HEK293 (cell line): ENCODE data around the gene RIPOR1.

Experiments used
- CTCF ChIA-PET: fragments of 350-600 bp; formaldehyde crosslinking; extraction: SDS; loops from one replicate; lab custom pipeline; 2021; ENCODE audit warnings: antibody characterized with exemption; lab: Yijun Ruan, JAX
- POLR2A ChIA-PET: fragments of 300-600 bp; formaldehyde crosslinking; extraction: SDS; loops from one replicate; lab custom pipeline; 2020; ENCODE audit warnings: antibody characterized with exemption, inconsistent platforms; lab: Yijun Ruan, JAX
- H3K27ac ChIP-seq: fragments of 200-500 bp; sonication (Bioruptor generic); 2 replicates; pipeline ENCODE4 v1.5.1; 2014; ENCODE audit warnings: low read depth, low read length, control low read depth, inconsistent platforms; ENCODE audit errors: extremely low read depth
- H3K36me3 ChIP-seq, 2 experiments: fragments of 200-500 bp in 1 of 2; sonication (Bioruptor generic) in 1 of 2; 1 replicate in 1 of 2; 2 replicates in 1 of 2; pipeline ENCODE4 v1.5.1; 2014 to 2017; ENCODE audit warnings: inconsistent platforms in 2 of 2, low read length in 2 of 2; ENCODE audit not compliant: control insufficient read depth in 2 of 2, insufficient read depth in 1 of 2
- H3K4me1 ChIP-seq: fragments of 200-500 bp; sonication (Bioruptor generic); 2 replicates; pipeline ENCODE4 v1.5.1; 2014; ENCODE audit warnings: mild to moderate bottlenecking, low read length, inconsistent platforms; ENCODE audit not compliant: control insufficient read depth, insufficient read depth
- H3K4me3 ChIP-seq: 2 replicates; pipeline ENCODE4 v1.5.1; 2011; ENCODE audit warnings: low read depth, mild to moderate bottlenecking, control low read depth, low read length, moderate library complexity
- H3K9me3 ChIP-seq: fragments of 200-500 bp; sonication (Bioruptor generic); 2 replicates; pipeline ENCODE4 v1.5.1; 2014; ENCODE audit warnings: low read depth, low read length, inconsistent platforms; ENCODE audit not compliant: control insufficient read depth, insufficient read depth
- EGR2 ChIP-seq: fragments of 450-650 bp; formaldehyde crosslinking; IDR thresholded peaks from 2 replicates; pipeline ENCODE4 v1.5.1; 2016; ENCODE audit warnings: low read depth, missing biosample characterization, missing genetic modification characterization
- KLF9 ChIP-seq: fragments of 450-650 bp; formaldehyde crosslinking; IDR thresholded peaks from 2 replicates; pipeline ENCODE4 v1.5.1; 2016; ENCODE audit warnings: missing biosample characterization, missing genetic modification characterization, low read depth
- MZF1 ChIP-seq: fragments of 450-650 bp; formaldehyde crosslinking; IDR thresholded peaks from 2 replicates; pipeline ENCODE4 v1.5.1; 2017; ENCODE audit warnings: missing biosample characterization, missing genetic modification characterization, borderline replicate concordance
- ZBTB17 ChIP-seq: fragments of 450-650 bp; formaldehyde crosslinking; IDR thresholded peaks from 2 replicates; pipeline ENCODE4 v1.5.1; 2016; ENCODE audit warnings: missing biosample characterization, missing genetic modification characterization
- ZFP41 ChIP-seq: fragments of 450-650 bp; formaldehyde crosslinking; IDR thresholded peaks from 2 replicates; pipeline ENCODE4 v1.5.1; 2016; ENCODE audit warnings: missing biosample characterization, missing genetic modification characterization, borderline replicate concordance
- ZNF341 ChIP-seq: fragments of 450-650 bp; formaldehyde crosslinking; IDR thresholded peaks from 2 replicates; pipeline ENCODE4; 2016; ENCODE audit warnings: low read depth, missing biosample characterization, missing genetic modification characterization
- ZNF398 ChIP-seq: fragments of 450-650 bp; formaldehyde crosslinking; IDR thresholded peaks from 2 replicates; pipeline ENCODE4 v1.5.1; 2017; ENCODE audit warnings: missing biosample characterization, missing genetic modification characterization
- ZNF514 ChIP-seq: fragments of 450-650 bp; formaldehyde crosslinking; IDR thresholded peaks from 2 replicates; pipeline ENCODE4 v1.5.1; 2016; ENCODE audit warnings: missing biosample characterization, missing genetic modification characterization
- ZNF768 ChIP-seq: fragments of 450-650 bp; formaldehyde crosslinking; IDR thresholded peaks from 2 replicates; pipeline ENCODE4 v1.5.1; 2018; ENCODE audit warnings: missing biosample characterization, mild to moderate bottlenecking, missing genetic modification characterization
- ZNF777 ChIP-seq: fragments of 450-650 bp; formaldehyde crosslinking; IDR thresholded peaks from 2 replicates; pipeline ENCODE4 v1.5.1; 2017; ENCODE audit warnings: missing biosample characterization, missing genetic modification characterization, borderline replicate concordance
- TF ChIP-seq, protein P1 (sequence below): fragments of 450-650 bp; formaldehyde crosslinking; IDR thresholded peaks from 2 replicates; pipeline ENCODE4 v1.5.1; 2016; ENCODE audit warnings: missing biosample characterization, missing genetic modification characterization

Gene RIPOR1

DNA sequence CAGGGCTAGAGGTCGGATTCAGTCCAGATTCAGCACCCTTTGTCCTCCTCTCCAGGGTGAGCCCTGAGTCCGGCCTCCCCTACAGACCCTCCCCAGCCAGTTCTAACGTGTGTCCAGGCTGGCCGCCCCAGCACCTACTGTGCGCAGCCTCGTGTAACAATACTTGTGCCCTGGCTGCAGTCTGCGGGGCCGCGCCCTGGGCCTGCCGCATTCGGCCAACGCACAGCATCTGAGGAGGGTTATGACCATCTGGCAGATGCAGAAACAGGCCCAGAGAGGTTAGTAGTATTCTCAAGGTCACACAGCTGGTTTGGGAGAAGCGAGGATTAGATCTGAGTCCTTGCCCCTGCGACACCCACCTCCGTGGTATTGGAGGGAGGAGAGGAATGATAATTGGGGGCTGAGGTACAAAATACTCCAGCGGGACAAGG, 968 bp downstream of the RIPOR1 start:
- Histone ChIP-seq H3K27ac (peak overlapping the region; percentile 26; the same call in 1 of the 2 replicates), H3K9me3 (no peaks in the 10 kb centered on the region)
- TF ChIP-seq KLF9 (tag by site-specific recombination) (0 out of 2 replicates have a peak, but pooled peaks have one; percentile 6), ZFP41 (tag by site-specific recombination) (no peak), ZNF768 (tag by site-specific recombination) (peak; percentile 88; the same call in 1 of the 2 replicates), ZBTB17 (tag by site-specific recombination) (0 out of 2 replicates have a peak, but pooled peaks have one; percentile 29)
- TF ChIP-seq, all 188 proteins: peak for 3
- ChIA-PET POLR2A (interaction anchor here (0.6 to 2.1 kb wide), 5 partner anchors 8 to 176 kb away, joined by 3 to 7 read pairs (median 4); partner anchors contain the start of gene CTCF), CTCF (interaction anchor here (0.7 to 5.6 kb wide), 6 partner anchors 9 to 115 kb away, joined by 3 to 62 read pairs (median 5); partner anchors contain the start of genes ATP6V0D1 and CARMIL2)
- peaks cover 0 to 3% of the 10 kb centered on the region in 2 experiments; a peak in 1 of 3 replicates for H3K36me3 ChIP-seq
- no peaks in the 10 kb centered on the region for H3K4me1 ChIP-seq
- H3K4me3 ChIP-seq, result peak overlapping the region; percentile 56

DNA sequence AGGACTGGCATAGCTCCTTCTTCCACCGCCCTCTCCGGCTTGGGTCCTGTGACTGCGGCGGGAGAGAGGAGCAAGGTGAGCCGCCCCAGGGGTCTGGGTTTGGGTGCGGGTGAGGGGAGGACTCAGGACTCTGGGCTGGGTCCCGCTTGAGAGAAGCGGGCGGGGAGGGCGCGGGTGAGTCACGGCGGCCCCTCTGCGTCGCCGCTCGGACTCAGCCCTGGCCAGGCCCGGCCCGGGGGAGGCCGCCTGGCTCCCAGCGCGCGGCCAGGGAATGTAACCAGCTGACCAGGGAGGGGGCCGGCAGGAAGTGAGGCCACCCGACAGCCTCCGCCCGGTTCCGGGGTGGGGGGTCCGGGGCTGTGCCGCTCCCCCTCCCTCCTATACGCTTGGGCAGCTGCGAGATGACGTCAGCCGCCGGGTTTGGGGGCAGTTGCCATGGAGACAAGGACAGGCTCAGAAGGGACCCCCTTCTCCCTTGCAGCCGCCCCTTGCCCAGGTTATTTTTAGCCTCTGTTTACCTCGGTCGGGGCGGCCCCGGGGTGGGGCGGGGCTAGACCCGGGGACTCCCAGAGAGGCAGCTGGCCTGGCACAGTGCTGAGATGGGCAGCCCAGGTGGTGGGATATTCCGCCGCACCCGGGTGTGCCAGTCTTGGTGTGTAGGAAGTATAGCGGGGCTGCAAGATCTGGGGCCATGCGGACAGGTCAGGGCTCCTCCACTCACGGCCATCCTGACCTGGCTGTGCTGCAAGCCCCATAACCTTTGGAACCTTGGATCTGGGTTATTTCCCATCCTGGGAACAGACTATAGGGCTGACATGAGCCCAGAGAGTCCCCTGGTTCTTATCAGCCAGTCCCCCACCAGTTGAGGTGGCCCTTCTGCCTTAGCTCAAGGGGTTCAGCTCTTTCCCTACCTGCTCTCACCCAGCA, 1.6 kb downstream of the RIPOR1 start:
- Histone ChIP-seq H3K36me3 (peaks cover 0 to 3% of the 10 kb centered on the region in 2 experiments; a peak in 1 of 3 replicates), H3K9me3 (no peaks in the 10 kb centered on the region), H3K27ac (no peak overlapping the region; the same call in 1 of the 2 replicates), H3K4me1 (no peaks in the 10 kb centered on the region), H3K4me3 (peak overlapping the region; percentile 56)
- POLR2A ChIA-PET, result interaction anchor here (1.1 to 2.1 kb wide), 3 partner anchors 9 to 32 kb away, joined by 3 to 7 read pairs (median 4); partner anchors contain the start of gene CTCF
- CTCF ChIA-PET, result interaction anchor here (0.5 to 5.6 kb wide), 5 partner anchors 9 to 43 kb away, joined by 3 to 62 read pairs (median 4); no protein-coding TSS in a partner anchor
- TF ChIP-seq EGR2 (tag by site-specific recombination) (no peak), ZNF777 (tag by site-specific recombination) (no peak), KLF9 (tag by site-specific recombination) (0 out of 2 replicates have a peak, but pooled peaks have one; percentile 9)
- TF ChIP-seq, protein P1, sequence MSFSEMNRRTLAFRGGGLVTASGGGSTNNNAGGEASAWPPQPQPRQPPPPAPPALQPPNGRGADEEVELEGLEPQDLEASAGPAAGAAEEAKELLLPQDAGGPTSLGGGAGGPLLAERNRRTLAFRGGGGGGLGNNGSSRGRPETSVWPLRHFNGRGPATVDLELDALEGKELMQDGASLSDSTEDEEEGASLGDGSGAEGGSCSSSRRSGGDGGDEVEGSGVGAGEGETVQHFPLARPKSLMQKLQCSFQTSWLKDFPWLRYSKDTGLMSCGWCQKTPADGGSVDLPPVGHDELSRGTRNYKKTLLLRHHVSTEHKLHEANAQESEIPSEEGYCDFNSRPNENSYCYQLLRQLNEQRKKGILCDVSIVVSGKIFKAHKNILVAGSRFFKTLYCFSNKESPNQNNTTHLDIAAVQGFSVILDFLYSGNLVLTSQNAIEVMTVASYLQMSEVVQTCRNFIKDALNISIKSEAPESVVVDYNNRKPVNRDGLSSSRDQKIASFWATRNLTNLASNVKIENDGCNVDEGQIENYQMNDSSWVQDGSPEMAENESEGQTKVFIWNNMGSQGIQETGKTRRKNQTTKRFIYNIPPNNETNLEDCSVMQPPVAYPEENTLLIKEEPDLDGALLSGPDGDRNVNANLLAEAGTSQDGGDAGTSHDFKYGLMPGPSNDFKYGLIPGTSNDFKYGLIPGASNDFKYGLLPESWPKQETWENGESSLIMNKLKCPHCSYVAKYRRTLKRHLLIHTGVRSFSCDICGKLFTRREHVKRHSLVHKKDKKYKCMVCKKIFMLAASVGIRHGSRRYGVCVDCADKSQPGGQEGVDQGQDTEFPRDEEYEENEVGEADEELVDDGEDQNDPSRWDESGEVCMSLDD (tag by site-specific recombination), result no peak
- TF ChIP-seq, all 188 proteins: peak for 1

DNA sequence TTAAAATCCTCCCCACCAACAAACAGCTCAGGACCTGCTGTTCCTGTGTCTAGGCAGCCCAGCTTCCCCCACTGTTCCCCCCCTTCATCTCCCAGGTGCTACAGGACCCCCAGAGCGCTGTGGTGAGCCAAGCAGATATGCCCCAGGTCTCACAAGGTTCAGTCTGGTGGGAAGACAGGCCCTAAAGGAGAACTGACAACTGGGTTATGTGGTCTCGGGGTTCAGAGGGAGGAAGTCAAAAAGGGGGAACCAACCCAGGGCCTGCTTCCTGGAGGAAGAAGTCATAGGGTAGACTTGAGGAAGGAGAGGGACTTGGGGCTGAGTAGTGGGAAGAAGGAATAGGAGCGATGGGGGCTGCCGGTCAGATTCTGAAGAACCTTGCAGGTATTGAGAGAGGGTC, 2.6 kb downstream of the RIPOR1 start:
- H3K4me1 ChIP-seq, result no peaks in the 10 kb centered on the region
- no peak overlapping the region for H3K27ac ChIP-seq
- ChIA-PET CTCF (interaction anchor here (0.5 to 5.6 kb wide), 6 partner anchors 8 to 42 kb away, joined by 3 to 62 read pairs (median 8); partner anchors contain the start of gene CTCF), POLR2A (interaction anchor here (2.0 kb wide), 1 partner anchor 10 kb away, joined by 10 read pairs; no protein-coding TSS in a partner anchor)
- no peak overlapping the region for H3K4me3 ChIP-seq
- peaks cover 0 to 3% of the 10 kb centered on the region in 2 experiments; a peak in 1 of 3 replicates for H3K36me3 ChIP-seq
- no peaks in the 10 kb centered on the region for H3K9me3 ChIP-seq
- TF ChIP-seq ZNF514 (tag by site-specific recombination), result no peak
- peak; percentile 42; the same call in 1 of the 2 replicates for TF ChIP-seq ZNF341 (tag by site-specific recombination)
- peak; percentile 28; the same call in 1 of the 2 replicates for TF ChIP-seq ZNF398
- no peak for TF ChIP-seq MZF1 (tag by site-specific recombination)
